22Rv1 (cell line): ENCODE results near the gene TRIM67.

Source experiments
- ZFX ChIP-seq: fragments of 450-650 bp; IDR thresholded peaks from 2 replicates; pipeline ENCODE4 v1.6.1; 2017; ENCODE audit warnings: antibody characterized with exemption, borderline replicate concordance
- TF ChIP-seq, protein P1 (sequence below): fragments of 450-650 bp; IDR thresholded peaks from 2 replicates; pipeline ENCODE4 v1.5.1; 2017; ENCODE audit warnings: mild to moderate bottlenecking

DNA sequence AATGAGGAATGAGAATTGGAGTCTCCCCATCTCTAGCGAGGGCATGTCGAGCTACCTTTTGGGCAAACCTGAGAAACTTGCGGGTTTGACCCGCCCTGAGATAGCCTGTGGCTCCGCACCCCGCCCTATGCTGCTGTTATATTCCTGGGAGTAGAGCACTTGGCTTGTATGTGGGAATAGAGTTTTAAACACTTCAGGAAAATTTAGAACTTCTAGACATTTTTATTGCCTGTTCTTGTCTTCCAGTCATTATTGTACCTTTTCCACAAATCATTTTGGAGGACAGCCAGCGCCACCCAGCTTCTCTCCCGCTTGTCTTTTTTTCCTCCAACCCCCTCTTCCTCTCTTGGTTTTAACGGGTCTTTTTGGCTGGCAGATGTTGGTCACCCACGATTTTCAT is 79.9 kb downstream of the TRIM67 start:
- TF ChIP-seq, protein P1, sequence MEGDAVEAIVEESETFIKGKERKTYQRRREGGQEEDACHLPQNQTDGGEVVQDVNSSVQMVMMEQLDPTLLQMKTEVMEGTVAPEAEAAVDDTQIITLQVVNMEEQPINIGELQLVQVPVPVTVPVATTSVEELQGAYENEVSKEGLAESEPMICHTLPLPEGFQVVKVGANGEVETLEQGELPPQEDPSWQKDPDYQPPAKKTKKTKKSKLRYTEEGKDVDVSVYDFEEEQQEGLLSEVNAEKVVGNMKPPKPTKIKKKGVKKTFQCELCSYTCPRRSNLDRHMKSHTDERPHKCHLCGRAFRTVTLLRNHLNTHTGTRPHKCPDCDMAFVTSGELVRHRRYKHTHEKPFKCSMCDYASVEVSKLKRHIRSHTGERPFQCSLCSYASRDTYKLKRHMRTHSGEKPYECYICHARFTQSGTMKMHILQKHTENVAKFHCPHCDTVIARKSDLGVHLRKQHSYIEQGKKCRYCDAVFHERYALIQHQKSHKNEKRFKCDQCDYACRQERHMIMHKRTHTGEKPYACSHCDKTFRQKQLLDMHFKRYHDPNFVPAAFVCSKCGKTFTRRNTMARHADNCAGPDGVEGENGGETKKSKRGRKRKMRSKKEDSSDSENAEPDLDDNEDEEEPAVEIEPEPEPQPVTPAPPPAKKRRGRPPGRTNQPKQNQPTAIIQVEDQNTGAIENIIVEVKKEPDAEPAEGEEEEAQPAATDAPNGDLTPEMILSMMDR = no peak
- TF ChIP-seq ZFX = no peak
